SK-N-SH treated with all-trans-retinoic acid at 6 μM for 48 hours (cell line): ENCODE results near the gene PDE7B.

Experiments used
- ATAC-seq: fragments of 200-7000 bp; cut with Tn5 transposase; 3 replicates; pipeline ENCODE4 v1.9.1; 2020; ENCODE audit warnings: mild to moderate bottlenecking, moderate library complexity
- ARNTL ChIP-seq: fragments of 450-650 bp; formaldehyde crosslinking; IDR thresholded peaks from 2 replicates; pipeline ENCODE4 v1.5.0; 2020; ENCODE audit warnings: low read depth, mild to moderate bottlenecking, moderate library complexity, borderline replicate concordance
- BACH2 ChIP-seq: fragments of 250-450 bp; sonication (Bioruptor Pico); IDR thresholded peaks from 2 replicates; pipeline ENCODE4 v1.9.0; 2021; ENCODE audit warnings: mild to moderate bottlenecking, borderline replicate concordance
- CREB5 ChIP-seq: fragments of 250-450 bp; sonication (Bioruptor Pico); IDR thresholded peaks from 2 replicates; pipeline ENCODE4 v1.5.1; 2020; ENCODE audit warnings: low read depth, mild to moderate bottlenecking, moderate library complexity
- CSDC2 ChIP-seq: fragments of 250-450 bp; sonication (Bioruptor Pico); IDR thresholded peaks from 2 replicates; pipeline ENCODE4 v1.5.0; 2020; ENCODE audit warnings: mild to moderate bottlenecking, moderate library complexity
- CSRNP3 ChIP-seq: fragments of 250-450 bp; sonication (Bioruptor Pico); IDR thresholded peaks from 2 replicates; pipeline ENCODE4 v1.5.1; 2021; ENCODE audit warnings: mild to moderate bottlenecking, moderate library complexity
- ESRRG ChIP-seq: fragments of 250-450 bp; sonication (Bioruptor Pico); IDR thresholded peaks from 2 replicates; pipeline ENCODE4 v1.6.1; 2021; ENCODE audit warnings: mild to moderate bottlenecking
- GLIS3 ChIP-seq: fragments of 250-450 bp; sonication (Bioruptor Pico); IDR thresholded peaks from 2 replicates; pipeline ENCODE4 v1.5.0; 2020; ENCODE audit warnings: mild to moderate bottlenecking, moderate library complexity
- ISL1 ChIP-seq: fragments of 250-450 bp; sonication (Bioruptor Pico); IDR thresholded peaks from 2 replicates; pipeline ENCODE4 v2.1.2; 2022; ENCODE audit warnings: mild to moderate bottlenecking, moderate library complexity
- OSR1 ChIP-seq: fragments of 250-450 bp; sonication (Bioruptor Pico); IDR thresholded peaks from 2 replicates; pipeline ENCODE4 v1.8.0; 2022; ENCODE audit warnings: moderate library complexity, mild to moderate bottlenecking, inconsistent platforms
- PPARA ChIP-seq: fragments of 250-450 bp; sonication (Bioruptor Pico); IDR thresholded peaks from 2 replicates; pipeline ENCODE4 v1.5.0; 2020; ENCODE audit warnings: mild to moderate bottlenecking, borderline replicate concordance
- RARB ChIP-seq: fragments of 250-450 bp; sonication (Bioruptor Pico); IDR thresholded peaks from 2 replicates; pipeline ENCODE4 v1.8.0; 2021; ENCODE audit warnings: mild to moderate bottlenecking, moderate library complexity
- SNAI2 ChIP-seq: fragments of 250-450 bp; sonication (Bioruptor Pico); IDR thresholded peaks from 2 replicates; pipeline ENCODE4 v1.5.0; 2020; ENCODE audit warnings: mild to moderate bottlenecking, moderate library complexity
- TCF4 ChIP-seq: fragments of 250-450 bp; sonication (Bioruptor Pico); IDR thresholded peaks from 2 replicates; pipeline ENCODE4 v1.8.0; 2021; ENCODE audit warnings: mild to moderate bottlenecking, moderate library complexity, borderline replicate concordance
- TOX ChIP-seq: fragments of 250-450 bp; sonication (Bioruptor Pico); IDR thresholded peaks from 2 replicates; pipeline ENCODE4 v1.8.0; 2021; ENCODE audit warnings: mild to moderate bottlenecking, moderate library complexity, borderline replicate concordance
- TSHZ2 ChIP-seq: fragments of 250-450 bp; sonication (Bioruptor Pico); IDR thresholded peaks from 2 replicates; pipeline ENCODE4 v1.5.0; 2020; ENCODE audit warnings: mild to moderate bottlenecking, moderate library complexity
- ZC3H10 ChIP-seq: fragments of 250-450 bp; sonication (Bioruptor Pico); IDR thresholded peaks from 2 replicates; pipeline ENCODE4 v1.5.1; 2021; ENCODE audit warnings: mild to moderate bottlenecking, moderate library complexity
- ZFP3 ChIP-seq: fragments of 250-450 bp; sonication (Bioruptor Pico); IDR thresholded peaks from 2 replicates; pipeline ENCODE4 v1.5.0; 2020; ENCODE audit warnings: mild to moderate bottlenecking, moderate library complexity
- ZFP30 ChIP-seq: fragments of 450-650 bp; formaldehyde crosslinking; IDR thresholded peaks from 2 replicates; pipeline ENCODE4 v1.5.0; 2022; ENCODE audit warnings: mild to moderate bottlenecking, moderate library complexity
- ZNF70 ChIP-seq: fragments of 450-650 bp; formaldehyde crosslinking; IDR thresholded peaks from 2 replicates; pipeline ENCODE4 v1.5.0; 2020; ENCODE audit warnings: mild to moderate bottlenecking, moderate library complexity
- ZNF8 ChIP-seq: fragments of 450-650 bp; formaldehyde crosslinking; IDR thresholded peaks from 2 replicates; pipeline ENCODE4 v1.5.0; 2020; ENCODE audit warnings: mild to moderate bottlenecking, moderate library complexity
- TF ChIP-seq, protein P1 (sequence below): fragments of 250-450 bp; sonication (Bioruptor Pico); IDR thresholded peaks from 2 replicates; pipeline ENCODE4 v1.8.0; 2020; ENCODE audit warnings: mild to moderate bottlenecking, moderate library complexity, borderline replicate concordance
- TF ChIP-seq, protein P2 (sequence below): fragments of 250-450 bp; sonication (Bioruptor Pico); IDR thresholded peaks from 2 replicates; pipeline ENCODE4 v1.8.0; 2021; ENCODE audit warnings: low read depth, mild to moderate bottlenecking, moderate library complexity, borderline replicate concordance

PDE7B gene

DNA sequence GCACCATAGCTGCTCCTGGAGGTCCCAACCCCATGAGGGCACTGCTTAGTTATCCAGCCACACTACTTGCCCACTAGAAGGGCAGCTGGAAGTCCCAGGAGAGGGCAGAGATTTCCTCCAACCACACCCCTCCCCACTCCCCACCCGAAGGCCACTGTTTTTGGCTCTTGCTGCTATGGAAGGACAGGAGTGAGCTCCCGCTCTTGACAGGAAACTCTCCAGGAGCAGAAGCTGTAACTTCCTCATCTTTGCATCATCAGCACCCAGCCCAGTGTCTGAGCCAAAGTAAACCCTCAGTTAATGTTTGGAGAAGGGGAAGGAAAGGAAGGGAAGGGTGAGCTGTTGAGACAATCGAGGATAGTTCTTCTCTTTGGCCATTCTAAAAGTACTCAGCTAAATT, 277.9 kb downstream of the PDE7B start:
- TF ChIP-seq, protein P1, sequence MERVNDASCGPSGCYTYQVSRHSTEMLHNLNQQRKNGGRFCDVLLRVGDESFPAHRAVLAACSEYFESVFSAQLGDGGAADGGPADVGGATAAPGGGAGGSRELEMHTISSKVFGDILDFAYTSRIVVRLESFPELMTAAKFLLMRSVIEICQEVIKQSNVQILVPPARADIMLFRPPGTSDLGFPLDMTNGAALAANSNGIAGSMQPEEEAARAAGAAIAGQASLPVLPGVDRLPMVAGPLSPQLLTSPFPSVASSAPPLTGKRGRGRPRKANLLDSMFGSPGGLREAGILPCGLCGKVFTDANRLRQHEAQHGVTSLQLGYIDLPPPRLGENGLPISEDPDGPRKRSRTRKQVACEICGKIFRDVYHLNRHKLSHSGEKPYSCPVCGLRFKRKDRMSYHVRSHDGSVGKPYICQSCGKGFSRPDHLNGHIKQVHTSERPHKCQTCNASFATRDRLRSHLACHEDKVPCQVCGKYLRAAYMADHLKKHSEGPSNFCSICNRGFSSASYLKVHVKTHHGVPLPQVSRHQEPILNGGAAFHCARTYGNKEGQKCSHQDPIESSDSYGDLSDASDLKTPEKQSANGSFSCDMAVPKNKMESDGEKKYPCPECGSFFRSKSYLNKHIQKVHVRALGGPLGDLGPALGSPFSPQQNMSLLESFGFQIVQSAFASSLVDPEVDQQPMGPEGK (CRISPR knock-in tag): no peak
- TF ChIP-seq CSRNP3 (no peak), ZFP3 (CRISPR knock-in tag) (no peak), ZC3H10 (CRISPR knock-in tag) (no peak), SNAI2 (no peak), ZFP30 (CRISPR knock-in tag) (no peak), TOX (no peak), PPARA (CRISPR knock-in tag) (no peak), ZNF8 (CRISPR knock-in tag) (no peak), BACH2 (CRISPR knock-in tag) (no peak), ZNF70 (CRISPR knock-in tag) (no peak), TSHZ2 (CRISPR knock-in tag) (no peak), OSR1 (CRISPR knock-in tag) (no peak), ARNTL (CRISPR knock-in tag) (no peak), RARB (CRISPR knock-in tag) (no peak), TCF4 (CRISPR knock-in tag) (no peak), CREB5 (no peak)
- TF ChIP-seq, protein P2, sequence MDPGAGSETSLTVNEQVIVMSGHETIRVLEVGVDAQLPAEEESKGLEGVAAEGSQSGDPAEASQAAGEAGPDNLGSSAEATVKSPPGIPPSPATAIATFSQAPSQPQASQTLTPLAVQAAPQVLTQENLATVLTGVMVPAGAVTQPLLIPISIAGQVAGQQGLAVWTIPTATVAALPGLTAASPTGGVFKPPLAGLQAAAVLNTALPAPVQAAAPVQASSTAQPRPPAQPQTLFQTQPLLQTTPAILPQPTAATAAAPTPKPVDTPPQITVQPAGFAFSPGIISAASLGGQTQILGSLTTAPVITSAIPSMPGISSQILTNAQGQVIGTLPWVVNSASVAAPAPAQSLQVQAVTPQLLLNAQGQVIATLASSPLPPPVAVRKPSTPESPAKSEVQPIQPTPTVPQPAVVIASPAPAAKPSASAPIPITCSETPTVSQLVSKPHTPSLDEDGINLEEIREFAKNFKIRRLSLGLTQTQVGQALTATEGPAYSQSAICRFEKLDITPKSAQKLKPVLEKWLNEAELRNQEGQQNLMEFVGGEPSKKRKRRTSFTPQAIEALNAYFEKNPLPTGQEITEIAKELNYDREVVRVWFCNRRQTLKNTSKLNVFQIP: no peak
- TF ChIP-seq, all 23 proteins: peak for 0
- no peak for ATAC-seq

DNA sequence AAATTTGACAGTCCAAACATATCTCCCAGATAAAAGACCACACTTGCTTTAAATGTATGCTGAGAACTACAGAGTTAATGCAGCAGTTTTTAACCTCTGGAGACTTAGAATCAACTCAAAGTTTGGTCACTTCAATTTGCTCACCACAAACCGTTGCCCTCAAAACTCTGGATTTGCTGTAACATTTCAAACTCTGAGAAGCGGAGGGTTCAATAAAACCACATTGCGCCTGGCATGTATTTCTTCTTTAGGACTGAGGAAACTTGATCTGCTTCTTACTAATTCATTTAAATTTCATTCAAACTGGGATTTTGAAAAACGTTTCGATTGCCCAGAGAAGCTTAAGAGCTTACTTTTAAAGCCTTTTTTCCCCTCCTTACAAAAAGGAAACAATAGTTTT, 282.8 kb downstream of the PDE7B start:
- no peak for TF ChIP-seq SNAI2
- no peak for TF ChIP-seq BACH2 (CRISPR knock-in tag)
- no peak for TF ChIP-seq CSRNP3
- TF ChIP-seq, protein P1 (CRISPR knock-in tag): no peak
- no peak for TF ChIP-seq ISL1 (CRISPR knock-in tag)
- no peak for TF ChIP-seq ZNF70 (CRISPR knock-in tag)
- TF ChIP-seq GLIS3: no peak
- TF ChIP-seq ESRRG: no peak
- TF ChIP-seq CSDC2 (CRISPR knock-in tag): no peak
- no peak for TF ChIP-seq CREB5
- no peak for TF ChIP-seq ZFP3 (CRISPR knock-in tag)
- TF ChIP-seq PPARA (CRISPR knock-in tag): no peak
- TF ChIP-seq TCF4 (CRISPR knock-in tag): no peak
- no peak for ATAC-seq
